Muscle layer of duodenum (tissue), 2 donors: ENCODE data around the gene TLCD1.
"Not testable (repeated sequence)": the region's sequence is repeated elsewhere in the genome, so short reads cannot be mapped to it uniquely, and the experiment has no call there.

Experiments used
- H3K27ac ChIP-seq: one replicate; pipeline ENCODE4 v1.7.0; 2013; ENCODE audit warnings: mild to moderate bottlenecking, low read length
- H3K27me3 ChIP-seq: one replicate; pipeline ENCODE4 v1.7.0; 2013; ENCODE audit warnings: low read depth, mild to moderate bottlenecking, control low read depth, low read length
- H3K36me3 ChIP-seq, 2 donors: one replicate each; pipeline ENCODE4 v1.7.0; 2013; ENCODE audit warnings: low read length in 2 of 2, control low read depth in 1 of 2, mild to moderate bottlenecking in 1 of 2; ENCODE audit not compliant: insufficient read depth in 2 of 2, control insufficient read depth in 1 of 2
- H3K4me1 ChIP-seq, 2 donors: one replicate each; pipeline ENCODE4 v1.7.0; 2013; ENCODE audit warnings: low read length in 2 of 2, mild to moderate bottlenecking in 2 of 2, control low read depth in 1 of 2, moderate library complexity in 1 of 2; ENCODE audit not compliant: insufficient read depth in 2 of 2, control insufficient read depth in 1 of 2
- H3K4me3 ChIP-seq, 2 donors: one replicate each; pipeline ENCODE4 v1.7.0; 2013; ENCODE audit warnings: low read length in 2 of 2, low read depth in 1 of 2, mild to moderate bottlenecking in 1 of 2
- H3K9me3 ChIP-seq, 2 donors: one replicate each; pipeline ENCODE4 v1.7.0; 2013; ENCODE audit warnings: low read length in 2 of 2, control low read depth in 1 of 2, mild to moderate bottlenecking in 1 of 2; ENCODE audit not compliant: control insufficient read depth in 1 of 2
- donor health status: healthy.

Gene TLCD1

GRCh38 chr17:28723836-28724499 lies 2.1 kb downstream of the TLCD1 start:
- H3K27ac ChIP-seq, H3K27me3 ChIP-seq, H3K4me3 ChIP-seq, H3K9me3 ChIP-seq: not testable (repeated sequence)
- Histone ChIP-seq H3K36me3 (peaks cover 32 to 39% of the 10 kb centered on the region in 2 donors), H3K4me1 (peaks cover 10 to 48% of the 10 kb centered on the region in 2 donors)

- Histone ChIP-seq H3K27ac (no peak overlapping the region), H3K4me1 (peaks cover 14 to 52% of the 10 kb centered on the region in 2 donors), H3K36me3 (peaks cover 32 to 34% of the 10 kb centered on the region in 2 donors), H3K27me3 (no peaks in the 10 kb centered on the region), H3K9me3 (no peaks in the 10 kb centered on the region), H3K4me3 (no peak overlapping the region)
Observed at GRCh38 chr17:28723159-28723835, 2.7 kb downstream of the TLCD1 start.

GRCh38 chr17:28722417-28723158 lies 3.4 kb downstream of the TLCD1 start:
- Histone ChIP-seq H3K4me3 (no peak overlapping the region), H3K4me1 (peaks cover 15 to 56% of the 10 kb centered on the region in 2 donors), H3K27me3 (no peaks in the 10 kb centered on the region), H3K27ac (no peak overlapping the region), H3K9me3 (no peaks in the 10 kb centered on the region), H3K36me3 (peaks cover 31 to 32% of the 10 kb centered on the region in 2 donors)

GRCh38 chr17:28720997-28721329 lies 5.1 kb downstream of the TLCD1 start:
- not testable (repeated sequence) for H3K9me3 ChIP-seq, H3K27me3 ChIP-seq
- Histone ChIP-seq H3K4me3 (peak overlapping the region; percentile 78 to 80), H3K36me3 (peaks cover 31 to 32% of the 10 kb centered on the region in 2 donors), H3K4me1 (peaks cover 18 to 55% of the 10 kb centered on the region in 2 donors), H3K27ac (peak overlapping the region; percentile 70)

GRCh38 chr17:28720247-28720996 lies 5.6 kb downstream of the TLCD1 start:
- Histone ChIP-seq H3K4me1 (peaks cover 18 to 54% of the 10 kb centered on the region in 2 donors), H3K36me3 (peaks cover 31 to 32% of the 10 kb centered on the region in 2 donors), H3K27ac (peak overlapping the region; percentile 70), H3K9me3 (no peaks in the 10 kb centered on the region), H3K27me3 (no peaks in the 10 kb centered on the region), H3K4me3 (peak overlapping the region; percentile 78 to 80)

GRCh38 chr17:28719021-28719433 lies 7.0 kb downstream of the TLCD1 start:
- Histone ChIP-seq H3K4me3 (peak overlapping the region; percentile 78 to 80), H3K27me3 (no peaks in the 10 kb centered on the region), H3K27ac (peak overlapping the region; percentile 70), H3K36me3 (peaks cover 22 to 33% of the 10 kb centered on the region in 2 donors), H3K9me3 (no peaks in the 10 kb centered on the region), H3K4me1 (peaks cover 18 to 48% of the 10 kb centered on the region in 2 donors)

GRCh38 chr17:28718333-28719020 lies 7.6 kb downstream of the TLCD1 start:
- H3K4me1 ChIP-seq, result peaks cover 18 to 48% of the 10 kb centered on the region in 2 donors
- peak overlapping the region; percentile 36 for H3K27ac ChIP-seq
- peak overlapping the region; percentile 44 to 71 for H3K4me3 ChIP-seq
- no peaks in the 10 kb centered on the region for H3K9me3 ChIP-seq
- H3K27me3 ChIP-seq, result no peaks in the 10 kb centered on the region
- H3K36me3 ChIP-seq, result peaks cover 18 to 33% of the 10 kb centered on the region in 2 donors

GRCh38 chr17:28717578-28718332 lies 8.3 kb downstream of the TLCD1 start, which contains the start of gene RAB34:
Gene RAB34, minus strand, starts transcription at chr17:28717868. Its CDS starts 602 bp downstream, at chr17:28717266.
- H3K9me3 ChIP-seq, result no peaks in the 10 kb centered on the region
- peaks cover 11 to 26% of the 10 kb centered on the region in 2 donors for H3K36me3 ChIP-seq
- H3K27ac ChIP-seq, result peak within 1 kb of the TSS; percentile 72
- H3K4me3 ChIP-seq, result peak within 1 kb of the TSS; percentile 70 to 71
- H3K27me3 ChIP-seq, result no peaks in the 10 kb centered on the region
- H3K4me1 ChIP-seq, result peaks cover 17 to 48% of the 10 kb centered on the region in 2 donors

- peak overlapping the region; percentile 72 for H3K27ac ChIP-seq
- peaks cover 14 to 48% of the 10 kb centered on the region in 2 donors for H3K4me1 ChIP-seq
Observed at GRCh38 chr17:28716740-28717577, 9.1 kb downstream of the TLCD1 start.

More at GRCh38 chr17:28716740-28717577, 9.1 kb downstream of the TLCD1 start:
- Histone ChIP-seq H3K9me3 (no peaks in the 10 kb centered on the region), H3K27me3 (no peaks in the 10 kb centered on the region), H3K36me3 (peaks cover 5 to 18% of the 10 kb centered on the region in 2 donors), H3K4me3 (peak overlapping the region; percentile 70 to 71)
